HepG2 (cell line): ENCODE measurements around the gene PPIL6. TPM values are rescaled to one million over a fixed set of nuclear protein-coding genes. Genes with fewer than 3 reads are reported as not detected.

Source experiments
- ATAC-seq: fragments of 200-7000 bp; cut with Tn5 transposase; 3 replicates; pipeline ENCODE4 v1.9.1; 2020; ENCODE audit warnings: mild to moderate bottlenecking, moderate library complexity
- BruUV-seq: library from RNA; stranded (reverse); fragments of 400-500 nt; replicated peaks from 2 replicates; lab custom pipeline; 2021; lab: Mats Ljungman, UMichigan
- CTCF ChIA-PET: fragments of 300-600 bp; formaldehyde crosslinking; extraction: SDS; loops from one replicate; lab custom pipeline; 2021; ENCODE audit warnings: low total read pairs, inconsistent platforms, low intra/inter-chr PET ratio; lab: Yijun Ruan, JAX
- POLR2A ChIA-PET: fragments of 350-600 bp; sonication (Branson Sonifier 250); formaldehyde crosslinking; loops from one replicate; lab custom pipeline; 2020; ENCODE audit warnings: antibody characterized with exemption, inconsistent platforms; lab: Yijun Ruan, JAX
- DNase-seq: peaks from one replicate; pipeline ENCODE4 v3.0.0-alpha.2; 2015; ENCODE audit warnings: low spot score
- FAIRE-seq: peaks from 3 replicates; lab custom pipeline; 2011; peaks lifted over from hg19 to GRCh38; lab: Jason Lieb, UNC
- H2AFZ ChIP-seq: one replicate; pipeline ENCODE4 v1.6.1; 2011; ENCODE audit warnings: low read length, inconsistent platforms
- H3K27ac ChIP-seq: fragments of 300-600 bp; 3 replicates; pipeline ENCODE4 v1.8.0; 2011; ENCODE audit warnings: mixed run types, mild to moderate bottlenecking, mixed read lengths, low read length, inconsistent platforms; ENCODE audit not compliant: insufficient read depth; ENCODE audit errors: extremely low read length
- H3K27me3 ChIP-seq, 2 experiments: fragments of 200-600 bp in 1 of 2; 2 replicates in 1 of 2; 3 replicates in 1 of 2; pipeline versions ENCODE4 v1.6.0 to v1.8.0; 2011; ENCODE audit warnings: low read length in 2 of 2, mild to moderate bottlenecking in 2 of 2, moderate library complexity in 2 of 2, inconsistent platforms in 1 of 2; ENCODE audit not compliant: insufficient read depth in 2 of 2, control insufficient read depth in 1 of 2
- H3K36me3 ChIP-seq, 2 experiments: fragments of 200-600 bp in 1 of 2; replicated peaks in 1 of 2; 2 replicates in 1 of 2; 3 replicates in 1 of 2; pipeline versions ENCODE4 v1.5.1 to v1.8.0; 2011; ENCODE audit warnings: low read length in 2 of 2, inconsistent platforms in 1 of 2; ENCODE audit not compliant: insufficient read depth in 2 of 2, control insufficient read depth in 1 of 2
- H3K4me1 ChIP-seq: 2 replicates; pipeline ENCODE4 v1.5.1; 2012; ENCODE audit warnings: low read length, inconsistent platforms; ENCODE audit not compliant: insufficient read depth
- H3K4me2 ChIP-seq: 2 replicates; pipeline ENCODE4 v1.6.0; 2011; ENCODE audit warnings: low read depth, low read length, inconsistent platforms
- H3K4me3 ChIP-seq, 3 experiments: fragments of 200-600 bp in 1 of 3; sonication (generic), shearing (Covaris generic) in 1 of 3; replicated peaks in 1 of 3; 2 replicates each; pipeline ENCODE4 v1.5.1; 2011 to 2016; ENCODE audit warnings: low read length in 3 of 3, inconsistent platforms in 2 of 3, low read depth in 2 of 3, mild to moderate bottlenecking in 2 of 3, control low read depth in 1 of 3, mixed read lengths in 1 of 3; ENCODE audit not compliant: insufficient read depth in 1 of 3
- H3K79me2 ChIP-seq: one replicate; pipeline ENCODE4 v1.6.1; 2011; ENCODE audit warnings: low read length, inconsistent platforms; ENCODE audit not compliant: insufficient read depth
- H3K9ac ChIP-seq: 2 replicates; pipeline ENCODE4 v1.6.0; 2011; ENCODE audit warnings: mild to moderate bottlenecking, low read depth, low read length, inconsistent platforms; ENCODE audit not compliant: insufficient read depth
- H3K9me3 ChIP-seq: 2 replicates; pipeline ENCODE4 v1.5.1; 2012; ENCODE audit warnings: mild to moderate bottlenecking, low read length
- H4K20me1 ChIP-seq: 2 replicates; pipeline ENCODE4 v1.6.0; 2011; ENCODE audit warnings: inconsistent platforms, mild to moderate bottlenecking, low read length, moderate library complexity; ENCODE audit not compliant: insufficient read depth
- AGO2 ChIP-seq: fragments of 200-400 bp; formaldehyde crosslinking; optimal IDR thresholded peaks from 2 replicates; pipeline ENCODE3; 2017; ENCODE audit warnings: mild to moderate bottlenecking, low read depth, low read length, moderate library complexity
- NCOR1 ChIP-seq: fragments of 200-600 bp; sonication (generic); IDR thresholded peaks from 2 replicates; pipeline ENCODE4 v1.7.0; 2017; ENCODE audit warnings: antibody characterized with exemption, low read length, borderline replicate concordance
- ZBTB42 ChIP-seq: sonication (generic); formaldehyde crosslinking; IDR thresholded peaks from 2 replicates; pipeline ENCODE4 v1.5.0; 2020; ENCODE audit warnings: mild to moderate bottlenecking, missing genetic modification reagents
- ZNF335 ChIP-seq: sonication (generic); formaldehyde crosslinking; IDR thresholded peaks from 2 replicates; pipeline ENCODE4 v1.4.0; 2020; ENCODE audit warnings: missing genetic modification reagents
- WGBS: methylation state at CpG from one replicate; pipeline ENCODE4 v1.1.6; 2017; ENCODE audit warnings: low lambda C conversion rate; 5-methylcytosine and 5-hydroxymethylcytosine counted together
- in situ Hi-C: cut with HindIII; loops from 2 replicates; pipeline ENCODE4 v1.10.0; 2017; ENCODE audit warnings: low pct_unique_long_range_greater_than_20kb; ENCODE audit not compliant: extremely low pct_ligation_motif_present
- intact Hi-C: fragments of 100-400 bp; cut with micrococcal nuclease; formaldehyde crosslinking; loops from one replicate; pipeline ENCODE4 v1.10.0; 2022; ENCODE audit not compliant: unreplicated experiment
- polyA plus RNA-seq, 8 experiments: library from polyadenylated mRNA; depleted of rRNA in 3 of 8; stranded (reverse) in 7 of 8; unstranded in 1 of 8; fragments of >200 nt; fragmentation: Illumina TruSeq in 4 of 8; extraction: Trizol in 4 of 8; gene quantifications; 2 replicates each; pipeline versions ENCODE4 v1.2.1 to v1.2.3, GENCODE V29; 2011 to 2016; ENCODE audit warnings: low read depth in 4 of 8, missing spikeins in 1 of 8, mixed read lengths in 1 of 8; ENCODE audit not compliant: insufficient read depth in 1 of 8
- total RNA-seq, 5 experiments: library from RNA; depleted of rRNA; stranded (reverse); fragments of >200 nt; fragmentation: Illumina TruSeq; extraction: Trizol; gene quantifications; 2 replicates each; pipeline ENCODE4 v1.2.3, GENCODE V29; 2016; ENCODE audit warnings: low read depth in 1 of 5
- TF ChIP-seq, protein P1 (sequence below): sonication (generic); formaldehyde crosslinking; IDR thresholded peaks from 2 replicates; pipeline ENCODE4 v1.9.0; 2021; ENCODE audit warnings: missing genetic modification reagents, borderline replicate concordance
- TF ChIP-seq, protein P2 (sequence below): sonication (generic); formaldehyde crosslinking; IDR thresholded peaks from 2 replicates; pipeline ENCODE4 v1.4.0; 2020; ENCODE audit warnings: missing genetic modification reagents

Gene PPIL6
- total and polyA plus RNA-seq, 2 of the 13 experiments (the other 11 are each of a cell fraction or from before 2014, with no cell fraction given) = 0.22 to 0.46 TPM

DNA sequence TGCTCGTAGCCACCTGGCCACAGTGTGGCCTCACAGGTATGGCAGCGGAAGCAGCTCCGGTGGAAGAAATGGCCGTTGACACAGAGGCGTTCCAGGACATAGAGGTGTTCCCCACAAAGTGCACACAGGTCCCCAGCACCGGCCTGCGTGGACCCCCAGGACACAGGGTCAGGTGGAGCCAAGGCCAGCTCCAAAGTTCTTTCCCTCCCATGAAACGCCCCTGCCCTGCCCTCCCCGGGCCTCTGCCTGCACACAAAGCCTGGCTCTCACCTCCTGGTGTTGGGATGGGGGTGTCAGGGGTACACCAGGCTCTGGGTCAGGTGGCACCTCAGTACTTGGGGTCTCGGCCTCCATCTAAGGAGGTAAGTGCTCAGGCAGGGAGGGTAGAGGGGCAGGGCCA lies 6.7 kb upstream of the PPIL6 start:
- in situ Hi-C loops = no loop called here
- 92% methylated on average over 6 of the region's 10 CpGs for WGBS
- BruUV-seq = no TSS peak
- Histone ChIP-seq H3K79me2 (no peaks in the 10 kb centered on the region), H3K36me3 (peaks cover 2 to 10% of the 10 kb centered on the region in 2 experiments; a peak in 3 of 5 replicates), H3K4me3 (no peak overlapping the region), H3K4me1 (peaks cover 6% of the 10 kb centered on the region), H4K20me1 (no peaks in the 10 kb centered on the region), H2AFZ (no peak overlapping the region), H3K9ac (no peak overlapping the region), H3K4me2 (no peak overlapping the region), H3K27me3 (no peaks in the 10 kb centered on the region), H3K27ac (no peak overlapping the region), H3K9me3 (no peaks in the 10 kb centered on the region)
- no peak for ATAC-seq
- DNase-seq = no peak
- peak; percentile 38 for TF ChIP-seq AGO2
- TF ChIP-seq ZBTB42 (CRISPR knock-in tag) = no peak
- POLR2A ChIA-PET = interaction anchor here (1.0 kb wide), 1 partner anchor 63 kb away, joined by 3 read pairs; no protein-coding TSS in a partner anchor
- CTCF ChIA-PET = no interaction called here
- FAIRE-seq = no peak
- intact Hi-C loops = no loop called here

DNA sequence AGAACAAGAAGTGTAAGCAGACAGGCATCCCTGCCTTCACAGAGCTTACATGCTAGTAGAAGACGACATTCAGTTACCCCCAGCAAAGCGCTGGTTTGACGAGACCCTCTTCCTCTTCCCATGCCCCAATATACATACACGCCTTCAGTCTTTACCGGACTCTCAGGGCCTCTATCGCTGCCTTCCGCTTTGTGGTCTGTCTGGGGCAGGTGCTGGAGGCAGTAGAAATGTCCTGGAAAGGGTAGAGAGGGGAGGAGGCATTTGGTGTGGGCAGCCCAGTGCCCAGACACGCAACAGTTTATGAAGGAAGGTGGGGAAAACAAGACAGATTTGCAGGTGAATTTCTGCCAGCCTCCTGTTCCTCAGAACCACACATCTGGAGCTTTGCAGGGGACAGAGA lies 6.1 kb upstream of the PPIL6 start:
- Histone ChIP-seq H3K4me3 (no peak overlapping the region), H3K36me3 (peaks cover 2 to 10% of the 10 kb centered on the region in 2 experiments; a peak in 3 of 5 replicates), H3K4me1 (peaks cover 11% of the 10 kb centered on the region), H3K27ac (no peak overlapping the region), H2AFZ (no peak overlapping the region), H3K4me2 (no peak overlapping the region), H3K9ac (no peak overlapping the region), H4K20me1 (no peaks in the 10 kb centered on the region), H3K79me2 (peaks cover 5% of the 10 kb centered on the region), H3K9me3 (no peaks in the 10 kb centered on the region), H3K27me3 (no peaks in the 10 kb centered on the region)
- FAIRE-seq (no peak), ATAC-seq (no peak), DNase-seq (no peak)
- TF ChIP-seq ZNF335 (CRISPR knock-in tag) = no peak
- TF ChIP-seq, protein P1, sequence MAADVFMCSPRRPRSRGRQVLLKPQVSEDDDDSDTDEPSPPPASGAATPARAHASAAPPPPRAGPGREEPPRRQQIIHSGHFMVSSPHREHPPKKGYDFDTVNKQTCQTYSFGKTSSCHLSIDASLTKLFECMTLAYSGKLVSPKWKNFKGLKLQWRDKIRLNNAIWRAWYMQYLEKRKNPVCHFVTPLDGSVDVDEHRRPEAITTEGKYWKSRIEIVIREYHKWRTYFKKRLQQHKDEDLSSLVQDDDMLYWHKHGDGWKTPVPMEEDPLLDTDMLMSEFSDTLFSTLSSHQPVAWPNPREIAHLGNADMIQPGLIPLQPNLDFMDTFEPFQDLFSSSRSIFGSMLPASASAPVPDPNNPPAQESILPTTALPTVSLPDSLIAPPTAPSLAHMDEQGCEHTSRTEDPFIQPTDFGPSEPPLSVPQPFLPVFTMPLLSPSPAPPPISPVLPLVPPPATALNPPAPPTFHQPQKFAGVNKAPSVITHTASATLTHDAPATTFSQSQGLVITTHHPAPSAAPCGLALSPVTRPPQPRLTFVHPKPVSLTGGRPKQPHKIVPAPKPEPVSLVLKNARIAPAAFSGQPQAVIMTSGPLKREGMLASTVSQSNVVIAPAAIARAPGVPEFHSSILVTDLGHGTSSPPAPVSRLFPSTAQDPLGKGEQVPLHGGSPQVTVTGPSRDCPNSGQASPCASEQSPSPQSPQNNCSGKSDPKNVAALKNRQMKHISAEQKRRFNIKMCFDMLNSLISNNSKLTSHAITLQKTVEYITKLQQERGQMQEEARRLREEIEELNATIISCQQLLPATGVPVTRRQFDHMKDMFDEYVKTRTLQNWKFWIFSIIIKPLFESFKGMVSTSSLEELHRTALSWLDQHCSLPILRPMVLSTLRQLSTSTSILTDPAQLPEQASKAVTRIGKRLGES (CRISPR knock-in tag) = no peak
- TF ChIP-seq, protein P2, sequence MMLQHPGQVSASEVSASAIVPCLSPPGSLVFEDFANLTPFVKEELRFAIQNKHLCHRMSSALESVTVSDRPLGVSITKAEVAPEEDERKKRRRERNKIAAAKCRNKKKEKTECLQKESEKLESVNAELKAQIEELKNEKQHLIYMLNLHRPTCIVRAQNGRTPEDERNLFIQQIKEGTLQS (CRISPR knock-in tag) = no peak
- TF ChIP-seq NCOR1 = no peak
- WGBS = 93% methylated on average over 8 of the region's 8 CpGs
- in situ Hi-C loops = no loop called here
- BruUV-seq = no TSS peak
- ChIA-PET POLR2A (interaction anchor here (1.0 kb wide), 1 partner anchor 63 kb away, joined by 3 read pairs; no protein-coding TSS in a partner anchor), CTCF (no interaction called here)
- intact Hi-C loops = no loop called here
